ENCODE measurements around the gene DYNLT3.

GRCh38 chrX:37817176-37817575 lies 30.2 kb downstream of the DYNLT3 start:
- TF ChIP-seq CTCF (IDR thresholded peaks at IDR 0.05 in 4 of 5, conservative IDR thresholded peaks at IDR 0.05 in 1 of 5) (no peak), POLR2A (IDR thresholded peaks at IDR 0.05) (no peak)
